IMR-90 (cell line): Measurements from ENCODE around the gene ITPR3. TPM values are rescaled to one million over a fixed set of nuclear protein-coding genes. Genes with fewer than 3 reads are reported as not detected.

Experiments used
- ATAC-seq: fragments of 200-7000 bp; cut with Tn5 transposase; 2 replicates; pipeline ENCODE4 v1.9.1; 2020; ENCODE audit warnings: low read depth, mild to moderate bottlenecking, moderate library complexity
- BruUV-seq: library from RNA; stranded (reverse); fragments of 400-500 nt; replicated peaks from 2 replicates; lab custom pipeline; 2021; lab: Mats Ljungman, UMichigan
- CTCF ChIA-PET: fragments of 300-600 bp; formaldehyde crosslinking; extraction: SDS; loops from one replicate; lab custom pipeline; 2021; ENCODE audit warnings: antibody characterized with exemption; lab: Yijun Ruan, JAX
- POLR2A ChIA-PET: fragments of 300-600 bp; sonication (Branson Sonifier 250); formaldehyde crosslinking; loops from one replicate; lab custom pipeline; 2022; ENCODE audit warnings: antibody characterized with exemption; ENCODE audit not compliant: unreplicated experiment; lab: Charles Lee
- DNase-seq: peaks from one replicate; pipeline ENCODE4 v3.0.0; 2013
- H2AFZ ChIP-seq: replicated peaks from 2 replicates; pipeline ENCODE3; 2013; ENCODE audit warnings: low read length, mild to moderate bottlenecking; ENCODE audit not compliant: poor library complexity
- H2AK5ac ChIP-seq: 2 replicates; pipeline ENCODE4 v1.6.1; 2013; ENCODE audit warnings: low read depth, low read length, inconsistent platforms
- H2AK9ac ChIP-seq: replicated peaks from 2 replicates; pipeline ENCODE3; 2013; ENCODE audit warnings: mild to moderate bottlenecking, low read depth, low read length, moderate library complexity; ENCODE audit not compliant: poor library complexity
- H2BK120ac ChIP-seq: 2 replicates; pipeline ENCODE4 v1.6.1; 2013; ENCODE audit warnings: low read depth, low read length, inconsistent platforms
- H2BK15ac ChIP-seq: 3 replicates; pipeline ENCODE4 v1.6.1; 2013; ENCODE audit warnings: low read depth, low read length, inconsistent platforms
- H2BK20ac ChIP-seq: 2 replicates; pipeline ENCODE4 v1.6.1; 2013; ENCODE audit warnings: low read depth, mild to moderate bottlenecking, inconsistent platforms, low read length, moderate library complexity
- H2BK5ac ChIP-seq: 2 replicates; pipeline ENCODE4 v1.6.1; 2013; ENCODE audit warnings: mild to moderate bottlenecking, low read depth, low read length, inconsistent platforms; ENCODE audit not compliant: poor library complexity, severe bottlenecking
- H3K14ac ChIP-seq: replicated peaks from 2 replicates; pipeline ENCODE4 v1.6.1; 2013; ENCODE audit warnings: low read depth, low read length, inconsistent platforms
- H3K18ac ChIP-seq: 2 replicates; pipeline ENCODE4 v1.6.1; 2013; ENCODE audit warnings: low read depth, low read length, control low read depth
- H3K23ac ChIP-seq: 2 replicates; pipeline ENCODE4 v1.6.1; 2013; ENCODE audit warnings: low read depth, low read length, inconsistent platforms
- H3K27ac ChIP-seq: 2 replicates; pipeline ENCODE4 v1.5.1; 2013; ENCODE audit warnings: mild to moderate bottlenecking, control low read depth, low read length; ENCODE audit not compliant: insufficient read depth
- H3K27me3 ChIP-seq: 2 replicates; pipeline ENCODE4 v1.6.1; 2013; ENCODE audit warnings: low read length; ENCODE audit not compliant: control insufficient read depth, insufficient read depth
- H3K36me3 ChIP-seq: 2 replicates; pipeline ENCODE4 v1.6.1; 2013; ENCODE audit warnings: low read length, mixed read lengths; ENCODE audit not compliant: control insufficient read depth, insufficient read depth
- H3K4ac ChIP-seq: 2 replicates; pipeline ENCODE4 v1.6.1; 2013; ENCODE audit warnings: low read depth, low read length, inconsistent platforms
- H3K4me1 ChIP-seq: 2 replicates; pipeline ENCODE4 v1.6.1; 2013; ENCODE audit warnings: low read length, mixed read lengths; ENCODE audit not compliant: control insufficient read depth, insufficient read depth
- H3K4me2 ChIP-seq: 2 replicates; pipeline ENCODE4 v1.6.1; 2013; ENCODE audit warnings: low read depth, mild to moderate bottlenecking, control low read depth, low read length, moderate library complexity
- H3K4me3 ChIP-seq: 2 replicates; pipeline ENCODE4 v1.5.1; 2013; ENCODE audit warnings: low read depth, mild to moderate bottlenecking, control low read depth, low read length, moderate library complexity; ENCODE audit not compliant: insufficient read depth
- H3K56ac ChIP-seq: 2 replicates; pipeline ENCODE4 v1.6.1; 2013; ENCODE audit warnings: low read length, inconsistent platforms; ENCODE audit not compliant: insufficient read depth; ENCODE audit errors: extremely low read depth
- H3K79me1 ChIP-seq, 2 experiments: 2 replicates each; pipeline ENCODE4 v1.6.1; 2013; ENCODE audit warnings: low read length in 2 of 2, inconsistent platforms in 1 of 2, low read depth in 1 of 2
- H3K9ac ChIP-seq: 2 replicates; pipeline ENCODE4 v1.6.1; 2013; ENCODE audit warnings: low read depth, low read length, control low read depth
- H3K9me1 ChIP-seq: 2 replicates; pipeline ENCODE4 v1.6.1; 2013; ENCODE audit warnings: low read length, inconsistent platforms; ENCODE audit not compliant: insufficient read depth
- H3K9me3 ChIP-seq: 2 replicates; pipeline ENCODE4 v1.6.1; 2013; ENCODE audit warnings: low read length; ENCODE audit not compliant: control insufficient read depth, insufficient read depth
- H4K20me1 ChIP-seq: 2 replicates; pipeline ENCODE4 v1.6.1; 2013; ENCODE audit warnings: low read length, inconsistent platforms; ENCODE audit not compliant: insufficient read depth
- H4K5ac ChIP-seq: 2 replicates; pipeline ENCODE4 v1.6.1; 2013; ENCODE audit warnings: mild to moderate bottlenecking, low read depth, low read length, control low read depth
- H4K8ac ChIP-seq, 2 experiments: 2 replicates each; pipeline ENCODE4 v1.6.1; 2013; ENCODE audit warnings: low read depth in 2 of 2, low read length in 2 of 2, control low read depth in 1 of 2, inconsistent platforms in 1 of 2
- H4K91ac ChIP-seq: 2 replicates; pipeline ENCODE4 v1.6.1; 2013; ENCODE audit warnings: low read depth, low read length, inconsistent platforms; ENCODE audit not compliant: insufficient read depth
- WGBS, 2 experiments: methylation state at CpG; one replicate each; pipeline versions ENCODE4 v1.1.5 to v1.1.7; 2013; ENCODE audit warnings: missing lambda C conversion rate in 2 of 2; ENCODE audit not compliant: insufficient read length in 1 of 2; ENCODE audit errors: extremely low coverage in 2 of 2; 5-methylcytosine and 5-hydroxymethylcytosine counted together
- dilution Hi-C: fragments of 300-500 bp; cut with HindIII; formaldehyde crosslinking; loops from one replicate; pipeline ENCODE4 v1.14.3; 2018; ENCODE audit warnings: low sequenced_read_pairs; ENCODE audit not compliant: unreplicated experiment
- in situ Hi-C: fragments of 300-500 bp; cut with MboI; formaldehyde crosslinking; loops from 3 replicates; pipeline ENCODE4 v1.14.3; 2019; ENCODE audit warnings: low sequenced_read_pairs, inconsistent platforms, mixed read lengths
- intact Hi-C: fragments of 100-400 bp; cut with micrococcal nuclease; formaldehyde crosslinking; loops from 2 replicates; pipeline ENCODE4 v1.10.0; 2022
- polyA plus RNA-seq, 3 experiments: library from polyadenylated mRNA; depleted of rRNA; stranded (reverse); fragments of >200 nt; gene quantifications; 2 replicates each; pipeline ENCODE4 v1.2.3, GENCODE V29; 2012; ENCODE audit warnings: low replicate concordance in 1 of 3
- total RNA-seq: library from RNA; depleted of rRNA; stranded (reverse); fragments of >200 nt; gene quantifications from 2 replicates; pipeline ENCODE4 v1.2.3, GENCODE V29; 2012
- TF ChIP-seq, protein P1 (sequence below): fragments of 150-350 bp; IDR thresholded peaks from 2 replicates; pipeline ENCODE4 v1.6.1; 2017; ENCODE audit warnings: mild to moderate bottlenecking, antibody characterized with exemption, low read length, low read depth

The ITPR3 gene
- total and polyA plus RNA-seq, 2 of the 4 experiments (the other 2 are of a cell fraction): 1.6 to 3.7 TPM

DNA sequence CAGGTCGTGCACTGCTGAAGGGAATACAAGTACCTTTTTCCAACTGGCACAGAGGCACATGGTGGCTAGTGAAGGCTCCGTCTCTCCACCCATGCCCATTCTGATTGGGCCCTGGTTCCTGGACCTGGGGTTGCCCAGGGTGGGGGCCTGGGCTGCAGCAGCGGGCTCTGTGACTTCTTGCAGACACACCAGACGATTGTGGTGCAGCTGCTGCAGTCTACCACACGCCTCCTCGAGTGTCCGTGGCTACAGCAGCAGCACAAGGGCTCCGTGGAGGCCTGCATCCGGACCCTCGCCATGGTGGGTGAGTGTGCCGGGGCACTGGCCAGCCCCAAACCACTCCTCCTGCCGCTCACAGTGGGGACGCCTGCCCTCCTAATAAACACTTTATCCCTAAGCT is 61.2 kb downstream of the ITPR3 start:
- H3K36me3 ChIP-seq: peaks cover 5% of the 10 kb centered on the region
- no peak overlapping the region for H3K14ac ChIP-seq
- H2AFZ ChIP-seq: no peak overlapping the region
- H2BK120ac ChIP-seq: no peak overlapping the region
- H2BK15ac ChIP-seq: no peak overlapping the region
- H3K4me2 ChIP-seq: no peak overlapping the region
- no peak overlapping the region for H2AK9ac ChIP-seq
- WGBS, 2 experiments: 97% methylated on average over 6 of the region's 13 CpGs; no CpG with 5 or more reads in 1 of the 2 experiments
- H4K20me1 ChIP-seq: no peaks in the 10 kb centered on the region
- ATAC-seq (no peak), DNase-seq (no peak)
- H3K4me1 ChIP-seq: peaks cover 3% of the 10 kb centered on the region
- H3K27ac ChIP-seq: no peak overlapping the region
- no peak overlapping the region for H3K18ac ChIP-seq
- no peak overlapping the region for H3K9ac ChIP-seq
- no peak overlapping the region for H3K56ac ChIP-seq
- H3K79me1 ChIP-seq: no peaks in the 10 kb centered on the region
- H3K4ac ChIP-seq: no peak overlapping the region
- in situ Hi-C loops (no loop called here), dilution Hi-C loops (no loop called here), intact Hi-C loops (no loop called here)
- H3K9me1 ChIP-seq: 0 out of 2 replicates have a peak, but pooled peaks cover 6% of the 10 kb centered on the region
- no peak overlapping the region for H4K5ac ChIP-seq
- CTCF ChIA-PET: no interaction called here
- H3K4me3 ChIP-seq: no peak overlapping the region
- H4K8ac ChIP-seq: no peak overlapping the region
- TF ChIP-seq, protein P1, sequence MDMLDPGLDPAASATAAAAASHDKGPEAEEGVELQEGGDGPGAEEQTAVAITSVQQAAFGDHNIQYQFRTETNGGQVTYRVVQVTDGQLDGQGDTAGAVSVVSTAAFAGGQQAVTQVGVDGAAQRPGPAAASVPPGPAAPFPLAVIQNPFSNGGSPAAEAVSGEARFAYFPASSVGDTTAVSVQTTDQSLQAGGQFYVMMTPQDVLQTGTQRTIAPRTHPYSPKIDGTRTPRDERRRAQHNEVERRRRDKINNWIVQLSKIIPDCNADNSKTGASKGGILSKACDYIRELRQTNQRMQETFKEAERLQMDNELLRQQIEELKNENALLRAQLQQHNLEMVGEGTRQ: no peak
- BruUV-seq: no TSS peak
- H4K91ac ChIP-seq: no peak overlapping the region
- no peak overlapping the region for H3K23ac ChIP-seq
- no peaks in the 10 kb centered on the region for H3K27me3 ChIP-seq
- no peaks in the 10 kb centered on the region for H3K9me3 ChIP-seq
- POLR2A ChIA-PET: no interaction called here
- H2AK5ac ChIP-seq: no peak overlapping the region
- H2BK20ac ChIP-seq: no peak overlapping the region
- H2BK5ac ChIP-seq: no peak overlapping the region
